ENCODE measurements around the gene P2RX5.

DNA sequence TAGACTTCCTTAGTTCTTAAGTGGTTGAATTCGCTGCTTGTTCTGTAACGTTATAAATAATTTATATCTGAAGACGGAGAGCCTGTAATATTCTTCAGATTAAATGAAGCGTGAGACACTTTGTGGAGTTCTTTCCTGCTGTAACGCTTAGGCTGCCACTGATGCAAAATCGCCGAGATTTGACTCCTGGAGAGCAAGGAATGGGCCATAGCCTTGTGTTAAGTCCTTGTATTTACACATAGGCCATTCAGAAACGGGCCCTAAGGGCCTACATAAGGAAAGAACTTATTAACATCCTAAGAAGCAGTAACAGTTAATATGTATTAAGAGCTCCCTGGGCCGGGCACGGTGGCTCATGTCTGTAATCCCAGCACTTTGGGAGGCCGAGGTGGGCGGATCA lies 26.4 kb downstream of the P2RX5 start:
- no peak for TF ChIP-seq CTCF (IDR thresholded peaks at IDR 0.05)
- TF ChIP-seq POLR2A (IDR thresholded peaks at IDR 0.05): no peak

All from ovary (tissue), 3 donors.